A673 (cell line): Measurements from ENCODE around the gene COX11. TPM values are rescaled to one million over a fixed set of nuclear protein-coding genes. Genes with fewer than 3 reads are reported as not detected.

ENCODE experiments used
- BruUV-seq: library from RNA; stranded (reverse); fragments of 400-500 nt; replicated peaks from 2 replicates; lab custom pipeline; 2021; lab: Mats Ljungman, UMichigan
- CTCF ChIA-PET: fragments of 300-600 bp; sonication (Branson Sonifier 250); formaldehyde crosslinking; loops from one replicate; lab custom pipeline; 2022; ENCODE audit warnings: antibody characterized with exemption; lab: Charles Lee
- POLR2A ChIA-PET: fragments of 300-600 bp; sonication (Branson Sonifier 250); formaldehyde crosslinking; loops from one replicate; lab custom pipeline; 2022; ENCODE audit warnings: antibody characterized with exemption; ENCODE audit not compliant: low non-redundant PET; lab: Charles Lee
- DNase-seq: peaks from one replicate; pipeline ENCODE4 v3.0.0-alpha.2; 2015; ENCODE audit warnings: low spot score
- H3K27ac ChIP-seq: fragments of 200-600 bp; sonication (generic); 2 replicates; pipeline ENCODE4 v1.5.1; 2016; ENCODE audit warnings: mixed run types, low read depth, mild to moderate bottlenecking, mixed read lengths, antibody characterized with exemption, low read length; ENCODE audit not compliant: poor library complexity, severe bottlenecking
- H3K27me3 ChIP-seq: fragments of 200-600 bp; sonication (generic); replicated peaks from 2 replicates; pipeline ENCODE4 v1.6.1; 2017; ENCODE audit warnings: mixed run types, low read depth, mild to moderate bottlenecking, mixed read lengths, antibody characterized with exemption, low read length; ENCODE audit not compliant: insufficient read depth, poor library complexity
- H3K36me3 ChIP-seq: fragments of 200-600 bp; sonication (generic); 2 replicates; pipeline ENCODE4 v1.6.1; 2016; ENCODE audit warnings: mixed run types, mild to moderate bottlenecking, mixed read lengths, antibody characterized with exemption, low read length; ENCODE audit not compliant: insufficient read depth, poor library complexity, severe bottlenecking
- H3K4me1 ChIP-seq: fragments of 200-600 bp; sonication (generic); 2 replicates; pipeline ENCODE4 v1.6.1; 2017; ENCODE audit warnings: mixed run types, mild to moderate bottlenecking, mixed read lengths, antibody characterized with exemption, low read length; ENCODE audit not compliant: insufficient read depth, poor library complexity, severe bottlenecking
- H3K4me3 ChIP-seq: fragments of 200-600 bp; sonication (generic); 2 replicates; pipeline ENCODE4 v1.5.1; 2016; ENCODE audit warnings: low read depth, mixed run types, mild to moderate bottlenecking, mixed read lengths, low read length; ENCODE audit not compliant: poor library complexity, severe bottlenecking
- H3K9me3 ChIP-seq: fragments of 200-600 bp; sonication (generic); 2 replicates; pipeline ENCODE4 v1.6.1; 2016; ENCODE audit warnings: mixed run types, low read depth, mild to moderate bottlenecking, mixed read lengths, antibody characterized with exemption, low read length; ENCODE audit not compliant: poor library complexity, severe bottlenecking
- CTCF ChIP-seq: fragments of 300-800, 200-600 bp; sonication (generic); conservative IDR thresholded peaks from 2 replicates; pipeline ENCODE4 v1.5.1; 2017; ENCODE audit warnings: low read depth, mild to moderate bottlenecking, antibody characterized with exemption, low read length, moderate library complexity, mixed read lengths
- EZH2 ChIP-seq: fragments of 200-600 bp; sonication (generic); IDR thresholded peaks from 2 replicates; pipeline ENCODE4 v1.6.1; 2017; ENCODE audit warnings: borderline replicate concordance, low read depth, mild to moderate bottlenecking, mixed read lengths, antibody characterized with exemption, low read length; ENCODE audit not compliant: poor library complexity, severe bottlenecking
- intact Hi-C: fragments of 100-400 bp; cut with micrococcal nuclease; formaldehyde crosslinking; loops from one replicate; pipeline ENCODE4 v1.10.0; 2022; ENCODE audit not compliant: unreplicated experiment
- total RNA-seq: library from RNA; stranded (reverse); gene quantifications from 2 replicates; pipeline ENCODE4 v1.2.3, GENCODE V29; 2021

COX11 gene
- total RNA-seq, 1 experiment from 2014 or later: 109 TPM

DNA sequence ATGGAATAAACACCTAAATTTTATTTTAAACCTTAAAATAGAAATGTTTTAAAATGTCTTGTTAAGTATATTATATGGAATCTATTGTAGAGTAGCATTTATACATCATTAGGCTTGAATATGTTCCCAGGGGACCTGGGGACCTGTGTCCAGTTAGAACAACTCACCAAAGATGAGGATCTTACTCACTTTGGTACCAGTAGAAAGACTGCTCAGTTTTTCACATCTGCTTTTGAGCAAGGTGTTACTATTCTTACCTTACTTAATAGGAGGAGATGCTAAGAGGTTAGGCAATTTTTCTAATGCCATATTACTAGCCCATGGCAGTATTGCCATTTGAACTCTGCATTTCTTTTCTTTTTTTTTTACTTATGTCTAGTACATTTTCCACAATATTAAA, 14.8 kb upstream of the COX11 start:
- intact Hi-C loops: no loop called here
- peaks cover 16% of the 10 kb centered on the region for H3K9me3 ChIP-seq
- H3K27ac ChIP-seq: no peak overlapping the region
- H3K4me1 ChIP-seq: peaks cover 5% of the 10 kb centered on the region
- no peak for DNase-seq
- BruUV-seq: no TSS peak
- TF ChIP-seq CTCF (no peak), EZH2 (no peak)
- CTCF ChIA-PET: no interaction called here
- H3K4me3 ChIP-seq: no peak overlapping the region
- H3K36me3 ChIP-seq: no peaks in the 10 kb centered on the region
- POLR2A ChIA-PET: interaction anchor here (0.8 kb wide), 1 partner anchor 125 kb away, joined by 5 read pairs; no protein-coding TSS in a partner anchor
- H3K27me3 ChIP-seq: no peaks in the 10 kb centered on the region

DNA sequence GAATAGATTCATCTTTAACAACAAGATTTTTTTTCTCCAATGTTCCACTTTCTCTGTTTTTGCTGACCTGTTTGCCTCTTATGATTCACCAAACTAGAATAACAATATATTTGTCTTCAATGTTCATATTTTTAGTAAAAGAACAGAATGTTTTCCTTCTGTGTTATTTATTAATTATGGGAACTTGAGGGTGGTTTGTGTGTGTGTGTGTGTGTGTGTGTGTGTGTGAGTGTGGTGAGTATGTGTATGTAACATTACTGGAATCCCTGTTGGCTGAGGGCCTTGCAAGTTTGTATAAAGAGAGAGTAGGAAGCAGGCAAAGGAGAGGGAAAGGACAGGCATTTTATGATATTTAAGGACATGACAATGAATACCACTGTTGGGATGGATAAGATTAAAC, 13.9 kb upstream of the COX11 start:
- BruUV-seq: no TSS peak
- intact Hi-C loops: no loop called here
- Histone ChIP-seq H3K27me3 (no peaks in the 10 kb centered on the region), H3K27ac (no peak overlapping the region), H3K4me3 (no peak overlapping the region), H3K4me1 (peaks cover 5% of the 10 kb centered on the region), H3K9me3 (peaks cover 16% of the 10 kb centered on the region), H3K36me3 (no peaks in the 10 kb centered on the region)
- TF ChIP-seq CTCF (no peak), EZH2 (no peak)
- POLR2A ChIA-PET: interaction anchor here (0.8 kb wide), 1 partner anchor 126 kb away, joined by 5 read pairs; no protein-coding TSS in a partner anchor
- DNase-seq: no peak
- CTCF ChIA-PET: no interaction called here

DNA sequence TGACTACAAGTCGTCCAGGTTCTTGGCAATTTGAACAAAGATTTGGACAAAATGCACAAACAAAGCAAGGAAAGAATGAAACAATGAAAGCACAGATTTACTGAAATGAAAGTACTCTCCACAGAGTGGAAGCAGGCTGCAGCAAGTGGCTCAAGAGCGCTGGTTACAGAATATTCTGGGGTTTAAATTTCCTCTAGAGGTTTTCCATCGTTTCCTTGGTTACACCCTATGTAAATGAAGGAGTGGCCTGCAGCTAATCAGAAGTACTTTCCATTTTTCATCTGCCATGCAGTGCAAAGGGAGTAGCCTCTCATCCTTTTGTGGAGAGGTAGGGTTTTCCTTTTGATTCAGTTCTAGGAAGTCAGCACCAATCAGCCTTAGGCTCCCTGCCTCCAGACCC, 11.9 kb upstream of the COX11 start:
- ChIA-PET POLR2A (no interaction called here), CTCF (no interaction called here)
- intact Hi-C loops: no loop called here
- peaks cover 4% of the 10 kb centered on the region for H3K4me1 ChIP-seq
- no peak for DNase-seq
- no peak overlapping the region for H3K4me3 ChIP-seq
- no peaks in the 10 kb centered on the region for H3K36me3 ChIP-seq
- TF ChIP-seq EZH2: no peak
- H3K27ac ChIP-seq: no peak overlapping the region
- BruUV-seq: no TSS peak
- no peaks in the 10 kb centered on the region for H3K27me3 ChIP-seq
- H3K9me3 ChIP-seq: peaks cover 16% of the 10 kb centered on the region

DNA sequence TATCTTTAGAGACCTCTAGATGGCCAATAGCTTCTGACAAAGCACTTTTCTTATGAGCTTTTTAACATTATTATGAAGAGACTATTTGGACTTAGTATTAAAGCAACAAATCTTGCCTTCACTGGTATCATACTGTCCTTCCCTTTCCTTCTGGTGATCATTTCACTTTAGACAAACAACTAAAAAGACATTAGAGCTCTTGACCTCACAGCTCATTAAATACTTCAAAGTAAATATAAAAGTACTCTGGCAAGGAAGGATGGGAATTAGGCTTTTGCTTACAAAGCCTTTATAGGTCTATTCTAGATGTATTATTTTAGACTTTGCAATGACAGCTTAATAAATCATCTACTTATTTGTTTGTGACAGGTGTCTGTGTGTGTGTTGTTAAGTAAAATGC, 11.2 kb upstream of the COX11 start:
- TF ChIP-seq CTCF (no peak), EZH2 (no peak)
- DNase-seq: no peak
- Histone ChIP-seq H3K36me3 (no peaks in the 10 kb centered on the region), H3K27ac (no peak overlapping the region), H3K9me3 (peaks cover 16% of the 10 kb centered on the region), H3K4me1 (no peaks in the 10 kb centered on the region), H3K4me3 (no peak overlapping the region), H3K27me3 (no peaks in the 10 kb centered on the region)
- BruUV-seq: no TSS peak
- POLR2A ChIA-PET: no interaction called here
- intact Hi-C loops: no loop called here
- CTCF ChIA-PET: interaction anchor here (0.7 kb wide), 1 partner anchor 13 kb away, joined by 3 read pairs; no protein-coding TSS in a partner anchor
